GM21825 (cell line): Measurements from ENCODE around the gene BRD3OS.

Experiments
- ATAC-seq: cut with Tn5 transposase; IDR thresholded peaks from one replicate; pipeline ENCODE4 v1.9.1; 2021; ENCODE audit warnings: mild to moderate bottlenecking, moderate library complexity; ENCODE audit not compliant: unreplicated experiment

BRD3OS gene

DNA sequence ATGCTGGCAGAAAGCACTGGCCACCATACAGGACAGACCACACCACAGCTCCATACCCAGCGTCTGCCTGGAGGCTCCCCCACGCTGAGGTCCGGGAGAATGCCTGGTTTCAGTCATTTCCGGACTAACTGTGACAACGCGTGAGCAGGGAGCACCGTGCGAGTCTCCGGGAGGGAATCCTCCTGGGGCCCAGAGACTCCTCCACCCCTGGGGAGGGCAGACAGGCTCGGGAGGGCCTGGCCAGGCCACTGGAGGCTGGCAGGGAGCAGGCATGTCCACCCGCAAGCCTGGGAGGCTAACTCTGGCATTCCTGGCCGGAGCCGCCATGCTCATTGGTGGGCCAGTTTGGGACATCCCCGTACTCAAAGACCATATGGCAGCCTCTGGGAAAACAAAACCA is 6.5 kb downstream of the BRD3OS start:
- no peak for ATAC-seq

DNA sequence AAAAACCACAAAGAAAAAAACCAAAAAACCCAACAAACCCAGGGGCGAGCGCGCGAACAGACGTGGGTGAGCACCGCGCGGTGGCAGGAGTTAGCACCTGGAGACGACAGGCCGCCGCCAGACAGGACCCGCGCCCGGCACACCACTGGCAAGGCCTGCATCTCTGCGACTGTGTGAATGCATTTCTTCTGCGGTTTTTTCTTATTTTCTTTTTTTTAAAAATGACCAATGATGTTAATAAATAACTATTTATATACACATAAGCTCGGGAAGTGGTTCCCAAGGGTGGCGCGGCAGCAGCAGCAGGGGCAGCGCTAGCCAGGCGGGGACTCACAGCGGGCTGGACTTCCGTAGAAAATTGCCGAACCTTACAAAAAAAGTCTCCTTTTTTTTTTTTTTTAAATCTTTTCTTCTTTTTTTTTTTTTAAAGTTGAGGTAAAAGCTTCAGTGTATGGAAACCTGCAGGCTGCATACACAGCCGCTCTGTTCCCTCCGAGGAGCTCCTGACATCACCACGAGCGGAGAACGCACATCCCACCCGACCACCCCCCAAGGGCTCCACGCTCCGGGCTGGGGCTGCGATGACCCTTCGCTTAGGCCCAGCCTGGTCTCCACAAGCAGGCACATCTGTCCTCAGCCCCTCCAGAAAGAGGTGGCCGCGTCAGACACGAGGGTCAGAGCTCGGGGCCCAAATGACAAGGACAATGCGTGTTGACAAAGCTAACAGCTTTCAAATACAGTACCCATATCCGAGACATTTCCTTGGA is 7.4 kb downstream of the BRD3OS start:
- no peak for ATAC-seq

DNA sequence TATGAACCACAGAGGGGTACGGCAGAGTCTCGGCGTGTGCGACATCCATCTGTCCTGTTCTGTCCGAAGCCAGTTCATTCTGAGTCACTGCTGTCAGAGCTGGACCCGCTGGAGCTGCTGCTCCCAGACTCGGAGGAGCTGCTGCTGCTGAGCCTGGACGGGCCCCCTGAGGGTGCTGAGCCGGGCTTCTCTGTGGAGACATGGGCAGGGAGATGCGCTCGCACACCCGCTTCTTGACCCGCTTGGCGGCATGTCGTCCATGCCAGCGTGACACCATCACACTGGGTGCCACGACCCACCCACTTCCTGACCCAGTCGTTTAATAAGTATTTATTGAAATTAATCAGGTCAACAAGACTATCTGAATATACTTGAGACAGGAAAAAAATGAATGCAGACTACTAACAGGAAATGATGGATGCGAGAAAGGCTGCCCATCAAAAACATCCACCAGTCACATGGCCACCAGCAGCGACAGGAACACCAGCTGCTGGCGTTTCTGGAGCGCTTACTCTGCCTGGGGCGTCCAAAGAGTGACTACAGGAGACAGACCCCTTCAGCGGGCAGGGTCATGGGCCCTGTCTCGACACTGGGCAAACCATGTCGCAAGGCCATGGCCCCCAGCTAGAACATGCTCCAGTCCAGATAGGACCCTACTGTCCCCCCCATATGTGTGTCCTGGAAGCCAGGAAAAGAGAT is 8.4 kb downstream of the BRD3OS start:
- no peak for ATAC-seq

DNA sequence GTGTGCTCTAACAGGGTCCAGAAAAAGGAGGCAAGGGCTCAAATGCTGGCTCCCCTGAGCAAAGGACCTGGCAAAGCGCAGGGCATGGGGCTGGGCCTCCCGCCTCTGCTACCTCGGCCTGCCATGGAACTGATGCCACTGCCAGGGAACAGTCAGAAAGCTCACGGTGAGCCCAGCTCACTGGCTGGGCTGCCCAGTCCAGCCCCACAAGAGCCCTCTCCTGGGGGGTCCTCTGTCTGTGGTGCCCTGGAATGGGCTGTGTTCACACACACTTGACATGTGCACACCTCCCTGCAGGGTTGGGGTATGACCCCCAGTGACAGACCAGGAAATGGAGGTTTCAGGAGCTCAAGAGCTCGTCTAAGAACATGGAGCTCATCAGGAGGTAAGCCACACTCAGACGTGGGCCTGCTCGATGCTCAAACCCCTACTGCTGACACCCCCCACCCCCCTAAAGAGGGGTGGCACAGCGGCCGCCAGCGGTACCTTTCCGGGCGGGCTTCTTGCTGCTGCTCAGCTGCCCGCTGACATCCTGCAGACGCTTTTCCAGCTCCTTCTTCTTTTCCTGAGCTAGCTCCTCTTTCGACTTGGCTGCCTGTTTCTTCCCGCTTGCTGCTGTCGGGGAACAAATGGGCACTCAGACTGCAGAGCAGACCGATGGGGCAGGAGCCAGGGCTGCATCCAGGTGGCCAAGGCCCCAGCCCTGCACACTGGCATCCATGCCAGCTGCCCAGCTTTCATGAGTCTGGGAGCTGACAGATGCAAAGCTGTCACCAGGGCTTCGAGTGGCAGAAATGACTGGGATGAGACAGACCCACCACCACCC is 9.1 kb downstream of the BRD3OS start:
- ATAC-seq: no peak

DNA sequence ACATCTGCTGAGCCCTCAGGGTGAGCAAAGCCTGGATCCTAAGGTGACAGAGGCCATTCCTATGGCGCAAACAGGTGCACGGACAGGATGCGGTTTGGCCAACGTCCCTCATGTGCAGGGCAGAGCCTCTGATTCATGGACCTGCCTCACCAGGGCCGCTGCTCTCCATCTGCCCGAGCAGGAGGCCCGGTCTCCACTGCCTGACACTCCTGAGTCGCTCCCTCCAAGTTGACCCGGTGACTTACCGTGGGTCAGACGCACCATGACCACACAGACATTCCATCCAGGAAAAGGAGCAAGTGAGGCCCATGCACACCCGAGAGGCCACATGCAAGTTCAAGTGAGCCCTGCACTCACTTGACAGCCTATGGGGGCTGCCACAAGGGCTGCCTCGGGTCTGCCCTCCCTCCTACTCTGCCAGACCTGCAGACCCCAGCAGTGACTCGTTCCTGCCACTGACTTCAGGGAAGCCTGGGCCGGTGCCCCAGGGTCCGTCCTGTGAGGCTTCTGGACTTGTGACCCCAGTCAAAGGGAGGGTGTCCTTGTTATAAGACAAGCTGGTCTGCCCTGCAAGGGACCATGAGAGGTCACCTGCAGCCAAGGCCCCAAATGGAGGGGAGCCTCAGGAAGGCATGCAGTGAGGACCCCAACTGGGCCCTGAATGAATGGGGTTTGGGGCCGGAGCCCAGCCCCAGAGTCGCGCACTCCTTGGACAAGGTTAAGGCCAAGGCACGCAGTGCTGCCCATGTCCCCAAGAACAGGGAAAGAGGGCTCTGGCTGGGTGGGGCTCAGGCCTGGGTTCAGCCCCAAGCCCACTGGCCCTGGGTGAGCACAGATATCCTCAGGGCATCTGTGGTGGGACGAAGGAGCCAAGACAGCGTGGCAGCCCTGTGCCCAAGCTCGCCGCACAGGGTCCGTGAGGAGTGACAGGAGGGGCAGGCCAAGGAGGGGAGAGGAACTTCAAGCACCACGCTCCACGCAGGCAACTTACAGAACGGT is 10.1 kb downstream of the BRD3OS start:
- ATAC-seq: no peak

- no peak for ATAC-seq
Measured at GRCh38 chr9:134036130-134036529, 10.8 kb downstream of the BRD3OS start.

DNA sequence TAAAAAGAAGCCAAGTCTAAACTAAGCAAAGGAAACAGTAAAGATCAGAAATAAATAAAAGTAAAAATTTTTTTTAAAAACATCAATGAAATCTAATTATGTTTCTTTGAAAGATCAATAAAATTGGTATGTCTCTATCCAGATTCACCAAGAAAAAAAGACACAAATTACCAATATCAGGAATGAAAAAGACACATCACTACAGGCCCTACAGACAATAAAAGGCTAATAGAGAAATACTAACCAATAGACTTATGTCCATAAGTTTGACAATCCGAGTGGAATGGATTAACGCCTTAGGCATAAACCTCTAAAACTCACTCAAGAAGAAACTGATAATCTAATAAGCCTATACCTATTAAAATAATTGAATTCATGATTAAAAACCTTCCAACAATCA is 12.4 kb downstream of the BRD3OS start:
- ATAC-seq: no peak

GRCh38 chr9:134039386-134040175 is 14.3 kb downstream of the BRD3OS start:
- ATAC-seq: no peak

DNA sequence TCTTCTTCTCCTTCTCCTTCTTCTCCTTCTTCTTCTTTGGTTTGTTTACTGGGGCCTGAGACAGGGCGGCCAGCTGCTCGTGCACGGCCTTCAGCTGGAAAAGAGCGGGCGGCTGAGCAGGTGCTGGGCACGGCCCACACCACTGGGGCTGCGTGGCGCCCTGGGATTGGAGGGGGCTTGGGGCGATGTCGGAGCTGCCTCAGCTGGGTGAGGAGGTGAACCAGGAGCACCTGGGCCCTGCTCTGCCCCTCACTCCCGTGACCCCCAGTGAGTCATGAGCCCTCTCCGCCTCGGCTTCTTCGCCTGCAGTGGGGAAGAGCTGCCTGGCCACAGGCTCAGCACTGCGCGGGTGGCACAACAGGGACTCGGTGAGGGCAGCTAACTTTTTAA is 14.9 kb downstream of the BRD3OS start:
- ATAC-seq: no peak

GRCh38 chr9:134040781-134041648 is 15.7 kb downstream of the BRD3OS start:
- no peak for ATAC-seq

DNA sequence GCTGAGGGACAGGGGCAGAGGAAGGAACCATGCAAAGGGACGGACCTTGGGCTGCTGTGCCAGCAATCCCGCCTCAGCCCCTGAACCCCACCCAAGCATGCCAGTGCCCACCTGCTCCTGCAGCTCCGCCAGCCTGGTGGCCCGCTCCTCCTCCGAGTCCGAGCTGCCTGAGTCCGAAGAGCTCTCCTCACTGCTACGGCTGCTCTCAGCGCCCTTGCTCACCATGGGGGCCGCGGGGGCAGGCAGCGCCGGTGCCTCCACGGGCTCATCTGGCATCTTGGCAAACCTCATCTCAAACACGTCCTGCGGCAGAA is 16.3 kb downstream of the BRD3OS start:
- no peak for ATAC-seq

DNA sequence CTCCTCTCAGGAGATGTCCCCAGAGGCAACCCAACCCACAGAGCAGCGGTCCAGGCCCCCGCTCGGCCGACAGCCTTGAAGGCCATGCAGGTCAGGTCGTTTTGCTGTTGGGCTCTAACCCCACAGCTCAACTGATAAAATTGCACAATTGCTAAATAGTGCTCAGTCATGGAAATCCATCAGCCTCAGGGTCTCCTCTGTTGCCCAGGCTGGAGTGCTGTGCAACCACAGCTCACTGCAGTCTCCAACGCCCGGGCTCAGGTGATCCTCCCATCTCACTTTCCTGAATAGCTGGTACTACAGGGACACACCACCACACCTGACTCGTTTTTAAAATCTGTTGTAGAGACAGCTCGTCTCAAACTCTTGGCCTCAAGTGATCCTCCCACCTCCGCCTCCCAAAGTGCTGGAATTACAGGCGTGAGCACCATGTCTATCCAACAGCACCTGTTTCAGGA is 18.3 kb downstream of the BRD3OS start:
- ATAC-seq: no peak

DNA sequence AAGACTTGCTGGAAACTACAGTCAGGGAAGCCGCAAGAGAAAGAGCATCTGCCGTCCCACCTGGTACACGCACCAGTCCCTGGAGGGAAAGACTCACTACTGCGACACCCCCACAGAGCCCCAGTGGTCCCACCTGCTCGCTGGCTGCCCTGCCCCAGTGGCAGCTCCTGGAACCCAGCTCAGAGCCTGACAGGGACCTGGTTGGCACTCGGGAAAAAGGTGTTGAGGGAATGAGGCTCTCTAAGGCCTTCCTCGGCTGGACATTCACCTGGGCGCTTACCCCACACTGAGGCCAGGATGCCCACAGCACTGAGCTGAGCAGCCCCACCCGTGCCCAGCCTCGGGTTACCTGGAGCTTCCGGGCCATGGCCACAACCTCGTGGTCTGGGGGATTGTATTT is 19.7 kb downstream of the BRD3OS start:
- ATAC-seq: no peak

DNA sequence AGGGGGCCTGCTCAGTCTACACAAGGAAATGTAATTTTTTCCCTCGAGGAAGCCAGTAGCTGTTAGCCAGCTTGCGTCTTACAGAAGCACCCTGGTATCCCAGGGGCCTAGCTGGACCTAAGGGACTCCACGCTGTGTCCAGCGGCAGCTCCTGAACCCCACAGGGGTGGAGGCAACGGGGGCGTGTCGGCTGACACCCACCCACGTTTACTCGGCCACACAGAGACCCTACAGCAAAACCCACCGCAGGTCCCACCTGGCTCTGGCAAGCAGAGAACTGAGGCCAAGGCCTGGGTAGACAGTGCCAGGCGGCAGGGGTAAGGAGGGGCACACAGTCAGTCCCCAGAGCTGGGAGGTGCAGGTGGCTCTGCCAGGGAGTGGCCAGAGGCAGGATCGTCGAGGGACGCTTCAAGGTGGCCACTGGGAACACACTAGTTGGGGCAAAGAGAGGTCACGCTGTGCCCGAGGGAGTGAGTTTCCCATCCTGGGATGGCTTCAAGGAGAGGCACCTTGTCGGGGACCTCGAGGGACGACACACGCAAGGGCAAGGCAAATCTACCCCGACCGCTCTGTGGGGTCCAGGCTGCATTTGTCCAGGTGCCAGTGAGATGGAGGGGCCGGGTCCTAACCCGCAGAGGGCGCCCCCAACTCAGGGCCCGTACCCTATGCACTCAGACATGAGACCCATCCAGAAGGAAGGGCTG is 20.7 kb downstream of the BRD3OS start:
- no peak for ATAC-seq

GRCh38 chr9:134046894-134047681 is 21.8 kb downstream of the BRD3OS start:
- ATAC-seq: no peak

DNA sequence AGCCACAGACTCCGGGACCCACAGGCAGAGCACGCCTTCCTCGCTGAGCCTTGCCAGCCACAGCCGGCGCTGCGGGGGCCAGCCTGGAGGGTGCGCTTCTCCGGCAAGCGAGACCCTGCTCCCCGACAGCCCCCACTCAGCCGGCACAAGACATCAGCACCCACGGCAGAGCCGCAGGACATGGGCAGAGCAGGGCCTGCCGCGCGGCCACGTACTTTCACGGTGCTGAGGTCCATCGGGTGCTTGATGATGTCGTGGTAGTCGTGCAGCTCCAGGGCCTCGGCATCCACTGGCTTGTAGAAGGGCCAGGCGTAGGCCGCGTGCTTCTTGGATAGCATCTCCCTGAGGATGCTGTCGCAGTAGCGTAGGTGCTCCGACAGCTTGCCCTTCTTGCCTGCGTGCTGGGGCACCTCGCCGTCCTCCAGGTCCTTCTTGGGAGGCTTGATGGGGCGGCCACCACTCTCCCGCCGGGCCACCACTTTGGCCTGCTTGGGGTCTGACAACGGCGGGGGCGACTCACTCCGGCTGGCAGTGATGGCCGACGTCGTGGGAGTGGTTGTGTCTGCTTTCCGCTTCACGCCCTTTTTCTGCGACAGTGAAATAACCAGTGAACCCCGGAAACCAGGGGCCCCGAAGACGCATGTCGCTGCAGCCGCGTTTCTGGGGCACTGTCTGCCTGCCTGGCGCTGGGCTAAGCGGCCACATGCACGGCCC is 22.7 kb downstream of the BRD3OS start:
- no peak for ATAC-seq

DNA sequence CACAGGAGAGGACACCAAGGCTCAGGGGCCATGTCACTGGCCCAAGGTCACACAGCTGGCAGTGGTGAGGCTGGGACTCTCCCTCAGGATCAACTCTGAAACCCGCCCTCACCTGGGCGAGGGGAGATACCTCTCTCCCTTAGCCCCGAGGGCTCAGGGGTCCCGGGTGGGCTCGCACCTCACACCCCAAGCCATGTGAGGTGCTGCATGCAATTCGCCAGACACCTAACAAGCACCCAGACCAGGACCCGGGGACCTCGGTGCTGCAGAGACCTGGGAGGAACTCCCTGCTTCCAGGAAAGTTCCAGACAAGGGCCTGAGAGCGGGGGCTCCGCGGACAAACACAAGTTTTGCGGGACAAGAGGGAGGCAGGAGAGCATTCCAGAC is 23.3 kb downstream of the BRD3OS start:
- no peak for ATAC-seq
